Activated T-helper 2 cell treated with anti-CD3 and anti-CD28 coated beads, Interferon-gamma antibody, Interleukin-2, Interleukin-4, amounts not matched to agents 10 μg/mL and 5 μg/mL and 100 μg/mL, durations not matched to agents 14 hours and 24 hours and 36 hours (primary cell): ENCODE results near the gene TUBB. TPM values are rescaled to one million over a fixed set of nuclear protein-coding genes. Genes with fewer than 3 reads are reported as not detected.
A peak's percentile ranks its signal among the peaks of the same experiment; 100 is the strongest.

ENCODE experiments used
- DNase-seq: peaks from one replicate; pipeline ENCODE4 v3.0.0; 2021; ENCODE audit warnings: low spot score
- H3K27ac Mint-ChIP-seq: one replicate; pipeline ENCODE4 v1.8.0; 2021; ENCODE audit warnings: mixed read lengths
- H3K27me3 Mint-ChIP-seq: one replicate; pipeline ENCODE4 v1.8.0; 2021; ENCODE audit warnings: low read depth, mixed read lengths
- H3K36me3 Mint-ChIP-seq: one replicate; pipeline ENCODE4 v1.8.0; 2021; ENCODE audit warnings: low read depth, mixed read lengths
- H3K4me1 Mint-ChIP-seq: one replicate; pipeline ENCODE4 v1.8.0; 2021; ENCODE audit warnings: low read depth, mixed read lengths
- H3K4me3 Mint-ChIP-seq: one replicate; pipeline ENCODE4 v1.8.0; 2021; ENCODE audit warnings: low read depth, mild to moderate bottlenecking, moderate library complexity, mixed read lengths
- H3K9me3 Mint-ChIP-seq: one replicate; pipeline ENCODE4 v1.8.0; 2021; ENCODE audit warnings: mixed read lengths
- intact Hi-C: fragments of 100-400 bp; cut with micrococcal nuclease; formaldehyde crosslinking; loops from one replicate; pipeline ENCODE4 v1.15.1; 2023
- total RNA-seq: library from RNA; stranded (reverse); gene quantifications from 2 replicates; pipeline ENCODE4 v1.2.3, GENCODE V29; 2022

TUBB gene
- total RNA-seq, 1 donor from 2014 or later = 1,128 TPM

- Mint-ChIP-seq H3K4me3 (no peak overlapping the region), H3K9me3 (no peaks in the 10 kb centered on the region), H3K36me3 (peaks cover 3% of the 10 kb centered on the region), H3K27ac (peak overlapping the region; percentile 90), H3K4me1 (peaks cover 67% of the 10 kb centered on the region), H3K27me3 (no peaks in the 10 kb centered on the region)
- intact Hi-C loops = no loop called here
- no peak for DNase-seq
Measured at GRCh38 chr6:30767158-30767943, 47.2 kb downstream of the TUBB start.

GRCh38 chr6:30767944-30768301 is 47.8 kb downstream of the TUBB start:
- H3K4me1 Mint-ChIP-seq = peaks cover 72% of the 10 kb centered on the region
- intact Hi-C loops = no loop called here
- no peaks in the 10 kb centered on the region for H3K27me3 Mint-ChIP-seq
- no peak for DNase-seq
- H3K27ac Mint-ChIP-seq = peak overlapping the region; percentile 90
- peak overlapping the region; percentile 46 for H3K4me3 Mint-ChIP-seq
- no peaks in the 10 kb centered on the region for H3K9me3 Mint-ChIP-seq
- peaks cover 4% of the 10 kb centered on the region for H3K36me3 Mint-ChIP-seq

DNA sequence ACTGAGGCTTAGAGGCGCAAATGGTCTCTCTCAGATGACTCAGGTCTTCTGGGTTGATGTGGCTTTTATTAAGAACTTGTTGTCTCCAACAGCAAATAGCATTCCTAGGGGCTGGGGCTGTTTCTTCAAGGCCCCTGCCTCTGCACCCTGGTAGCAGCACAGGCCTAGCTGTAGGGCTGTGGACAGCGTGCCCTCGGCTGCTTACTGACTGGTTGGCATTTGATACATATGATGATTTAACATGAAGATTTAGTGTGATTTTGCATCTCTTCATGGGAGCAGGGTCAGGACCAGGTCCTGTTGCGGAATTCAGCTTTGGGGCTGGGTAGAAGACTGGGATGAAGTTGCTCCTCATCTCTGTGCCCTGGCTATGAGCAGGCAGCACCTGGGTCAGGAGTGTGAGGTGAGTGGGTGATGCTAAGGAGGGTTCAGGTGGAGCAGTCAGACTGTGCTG is 48.5 kb downstream of the TUBB start:
- DNase-seq = no peak
- Mint-ChIP-seq H3K4me1 (peaks cover 70% of the 10 kb centered on the region), H3K36me3 (peaks cover 4% of the 10 kb centered on the region), H3K9me3 (no peaks in the 10 kb centered on the region), H3K27me3 (no peaks in the 10 kb centered on the region), H3K4me3 (peak overlapping the region; percentile 66), H3K27ac (peak overlapping the region; percentile 98)
- intact Hi-C loops = loop anchor here (1.0 kb wide), 4 partner anchors 20 to 42 kb away; partner anchors contain the start of gene FLOT1

- Mint-ChIP-seq H3K9me3 (no peaks in the 10 kb centered on the region), H3K36me3 (peaks cover 4% of the 10 kb centered on the region), H3K4me1 (peaks cover 68% of the 10 kb centered on the region), H3K27ac (peak overlapping the region; percentile 98), H3K27me3 (no peaks in the 10 kb centered on the region), H3K4me3 (peak overlapping the region; percentile 66)
- intact Hi-C loops = loop anchor here (1.0 kb wide), 4 partner anchors 19 to 41 kb away; partner anchors contain the start of gene FLOT1
- peak; percentile 68 for DNase-seq
Measured at GRCh38 chr6:30769088-30769852, 49.1 kb downstream of the TUBB start.

GRCh38 chr6:30769853-30770524 is 49.8 kb downstream of the TUBB start:
- intact Hi-C loops = loop anchor here (1.0 kb wide), 4 partner anchors 18 to 40 kb away; partner anchors contain the start of gene FLOT1
- Mint-ChIP-seq H3K4me3 (peak overlapping the region; percentile 66), H3K27ac (peak overlapping the region; percentile 98), H3K9me3 (no peaks in the 10 kb centered on the region), H3K27me3 (no peaks in the 10 kb centered on the region), H3K4me1 (peaks cover 64% of the 10 kb centered on the region), H3K36me3 (peaks cover 4% of the 10 kb centered on the region)
- no peak for DNase-seq

- Mint-ChIP-seq H3K9me3 (no peaks in the 10 kb centered on the region), H3K4me3 (no peak overlapping the region), H3K36me3 (peaks cover 4% of the 10 kb centered on the region), H3K27me3 (no peaks in the 10 kb centered on the region), H3K27ac (peak overlapping the region; percentile 98), H3K4me1 (peaks cover 64% of the 10 kb centered on the region)
- intact Hi-C loops = no loop called here
- no peak for DNase-seq
Measured at GRCh38 chr6:30770592-30770991, 50.4 kb downstream of the TUBB start.

DNA sequence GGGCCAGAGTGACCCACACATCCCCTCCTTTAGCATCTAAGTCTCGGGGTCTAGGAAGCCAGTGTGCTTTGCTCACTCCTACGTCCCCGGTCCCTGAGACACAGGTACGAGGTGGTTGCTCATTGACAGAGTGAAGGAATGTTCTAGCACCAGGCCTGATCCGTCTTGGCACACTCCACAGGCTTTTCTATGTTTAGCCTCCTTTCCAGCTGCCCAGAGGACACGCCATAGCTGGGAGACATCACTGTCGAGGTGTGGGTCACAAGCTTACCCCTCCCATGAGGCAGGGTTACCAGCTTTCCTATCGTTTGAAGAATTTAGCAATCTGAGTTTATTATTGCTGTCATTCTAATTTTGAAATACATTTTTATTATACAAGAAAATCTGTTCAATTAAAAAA is 54.5 kb downstream of the TUBB start:
- Mint-ChIP-seq H3K9me3 (no peaks in the 10 kb centered on the region), H3K27ac (no peak overlapping the region), H3K36me3 (peaks cover 4% of the 10 kb centered on the region), H3K4me3 (no peak overlapping the region), H3K27me3 (no peaks in the 10 kb centered on the region), H3K4me1 (peaks cover 57% of the 10 kb centered on the region)
- DNase-seq = no peak
- intact Hi-C loops = no loop called here

Other genes starting within 250 kb of the TUBB start
- gene HLA-E, start 230.8 kb upstream of the TUBB start, total RNA-seq = 358 and 360 TPM in 2 replicates
- 79.8 and 88.2 TPM in 2 replicates for gene GNL1, start 163.9 kb upstream of the TUBB start, total RNA-seq
- gene PRR3, start 163.1 kb upstream of the TUBB start, total RNA-seq = 35.0 and 36.6 TPM in 2 replicates
- 102 and 112 TPM in 2 replicates for gene ABCF1, start 148.9 kb upstream of the TUBB start, total RNA-seq
- 96.7 and 102 TPM in 2 replicates for gene PPP1R10, start 103.1 kb upstream of the TUBB start, total RNA-seq
- 71.9 and 74.9 TPM in 2 replicates for gene MRPS18B, start 102.5 kb upstream of the TUBB start, total RNA-seq
- gene ATAT1, start 93.5 kb upstream of the TUBB start, total RNA-seq = 11.8 and 13.9 TPM in 2 replicates
- 23.1 and 28.2 TPM in 2 replicates for gene C6orf136, start 73.2 kb upstream of the TUBB start, total RNA-seq
- 48.4 and 48.5 TPM in 2 replicates for gene DHX16, start 47.3 kb upstream of the TUBB start, total RNA-seq
- 137 and 144 TPM in 2 replicates for gene PPP1R18, start 33.7 kb upstream of the TUBB start, total RNA-seq
- gene NRM, start 29.4 kb upstream of the TUBB start, total RNA-seq = 23.1 and 24.2 TPM in 2 replicates
- 88.3 and 96.6 TPM in 2 replicates for gene MDC1, start 3.1 kb upstream of the TUBB start, total RNA-seq
- gene FLOT1, start 22.3 kb downstream of the TUBB start, total RNA-seq = 201 and 214 TPM in 2 replicates
- gene IER3, start 24.2 kb downstream of the TUBB start, total RNA-seq = 185 and 190 TPM in 2 replicates
- gene DDR1, start 164.2 kb downstream of the TUBB start, total RNA-seq = 11.3 and 13.7 TPM in 2 replicates
- gene GTF2H4, start 187.9 kb downstream of the TUBB start, total RNA-seq = 56.8 and 58.3 TPM in 2 replicates
- 67.0 and 75.0 TPM in 2 replicates for gene VARS2, start 193.9 kb downstream of the TUBB start, total RNA-seq
- gene SFTA2, start 211.8 kb downstream of the TUBB start, total RNA-seq = not detected in 2 replicates
- not detected in 2 replicates for gene MUCL3, start 220.6 kb downstream of the TUBB start, total RNA-seq